Osteocyte (in vitro differentiated cells): ENCODE data around the gene BAK1. TPM values are rescaled to one million over a fixed set of nuclear protein-coding genes. Genes with fewer than 3 reads are reported as not detected.
"Not testable (repeated sequence)": the region's sequence is repeated elsewhere in the genome, so short reads cannot be mapped to it uniquely, and the experiment has no call there.

ENCODE experiments used
- DNase-seq: peaks from one replicate; pipeline ENCODE4 v3.0.0; 2021; ENCODE audit warnings: mixed read lengths; ENCODE audit not compliant: unreplicated experiment; ENCODE audit errors: extremely low spot score
- H3K27ac Mint-ChIP-seq: one replicate; pipeline ENCODE4 v1.8.0; 2021; ENCODE audit warnings: mild to moderate bottlenecking, mixed read lengths; ENCODE audit not compliant: unreplicated experiment
- H3K27me3 Mint-ChIP-seq: one replicate; pipeline ENCODE4 v1.8.0; 2021; ENCODE audit warnings: mixed read lengths; ENCODE audit not compliant: unreplicated experiment
- H3K36me3 Mint-ChIP-seq: one replicate; pipeline ENCODE4 v1.8.0; 2021; ENCODE audit warnings: mixed read lengths; ENCODE audit not compliant: unreplicated experiment
- H3K4me1 Mint-ChIP-seq: one replicate; pipeline ENCODE4 v1.8.0; 2021; ENCODE audit warnings: mixed read lengths; ENCODE audit not compliant: unreplicated experiment
- H3K4me3 Mint-ChIP-seq: one replicate; pipeline ENCODE4 v1.8.0; 2021; ENCODE audit warnings: mild to moderate bottlenecking, moderate library complexity, mixed read lengths; ENCODE audit not compliant: unreplicated experiment
- H3K9me3 Mint-ChIP-seq: one replicate; pipeline ENCODE4 v1.8.0; 2021; ENCODE audit warnings: mixed read lengths; ENCODE audit not compliant: unreplicated experiment
- CTCF ChIP-seq: fragments of 200-600 bp; sonication (generic); IDR thresholded peaks from 2 replicates; pipeline ENCODE4 v1.5.0; 2021; ENCODE audit warnings: antibody characterized with exemption, mild to moderate bottlenecking, moderate library complexity
- total RNA-seq: library from RNA; stranded (reverse); gene quantifications from 2 replicates; pipeline ENCODE4 v1.2.1, GENCODE V29; 2021

Gene BAK1
- total RNA-seq, 1 donor from 2014 or later, result 20.5 TPM

GRCh38 chr6:33543116-33543515 is 37.0 kb downstream of the BAK1 start:
- H3K36me3 Mint-ChIP-seq, result no peaks in the 10 kb centered on the region
- no peak for DNase-seq
- no peak overlapping the region for H3K27ac Mint-ChIP-seq
- H3K9me3 Mint-ChIP-seq, result no peaks in the 10 kb centered on the region
- no peak for TF ChIP-seq CTCF
- no peaks in the 10 kb centered on the region for H3K4me1 Mint-ChIP-seq
- peaks cover 7% of the 10 kb centered on the region for H3K27me3 Mint-ChIP-seq
- no peak overlapping the region for H3K4me3 Mint-ChIP-seq

- TF ChIP-seq CTCF, result no peak
- no peak overlapping the region for H3K4me3 Mint-ChIP-seq
- no peak overlapping the region for H3K27ac Mint-ChIP-seq
Measured at GRCh38 chr6:33540768-33541167, 39.3 kb downstream of the BAK1 start.

GRCh38 chr6:33534702-33535101 is 45.4 kb downstream of the BAK1 start:
- Mint-ChIP-seq H3K36me3 (no peaks in the 10 kb centered on the region), H3K4me3 (no peak overlapping the region), H3K9me3 (no peaks in the 10 kb centered on the region), H3K27me3 (no peaks in the 10 kb centered on the region), H3K4me1 (no peaks in the 10 kb centered on the region), H3K27ac (no peak overlapping the region)
- DNase-seq, result no peak
- no peak for TF ChIP-seq CTCF

More at GRCh38 chr6:33540768-33541167, 39.3 kb downstream of the BAK1 start:
- Mint-ChIP-seq H3K27me3 (peaks cover 7% of the 10 kb centered on the region), H3K9me3 (no peaks in the 10 kb centered on the region), H3K36me3 (no peaks in the 10 kb centered on the region), H3K4me1 (no peaks in the 10 kb centered on the region)
- no peak for DNase-seq

GRCh38 chr6:33533163-33533869 is 46.8 kb downstream of the BAK1 start:
- not testable (repeated sequence) for H3K36me3 Mint-ChIP-seq, H3K27me3 Mint-ChIP-seq, H3K9me3 Mint-ChIP-seq, H3K4me3 Mint-ChIP-seq, H3K4me1 Mint-ChIP-seq, H3K27ac Mint-ChIP-seq, DNase-seq

- DNase-seq, H3K36me3 Mint-ChIP-seq, H3K27ac Mint-ChIP-seq, H3K4me1 Mint-ChIP-seq, H3K4me3 Mint-ChIP-seq, H3K27me3 Mint-ChIP-seq, H3K9me3 Mint-ChIP-seq: not testable (repeated sequence)
Measured at GRCh38 chr6:33532431-33532830, 47.6 kb downstream of the BAK1 start.

GRCh38 chr6:33530617-33531016 is 49.5 kb downstream of the BAK1 start:
- not testable (repeated sequence) for H3K4me1 Mint-ChIP-seq, H3K36me3 Mint-ChIP-seq, H3K27ac Mint-ChIP-seq, H3K4me3 Mint-ChIP-seq, H3K9me3 Mint-ChIP-seq, DNase-seq, H3K27me3 Mint-ChIP-seq

Other genes starting within 250 kb of the BAK1 start
- gene KIFC1, start 188.5 kb downstream of the BAK1 start, total RNA-seq, result 10.8 and 11.6 TPM in 2 replicates
- 50.3 and 53.5 TPM in 2 replicates for gene PHF1, start 169.3 kb downstream of the BAK1 start, total RNA-seq
- 302 and 325 TPM in 2 replicates for gene CUTA, start 162.2 kb downstream of the BAK1 start, total RNA-seq
- gene SYNGAP1, start 160.2 kb downstream of the BAK1 start, total RNA-seq, result 30.7 and 34.7 TPM in 2 replicates
- gene ZBTB9, start 125.7 kb downstream of the BAK1 start, total RNA-seq, result 7.0 and 7.5 TPM in 2 replicates
- gene ITPR3, start 41.0 kb upstream of the BAK1 start, total RNA-seq, result 21.6 and 22.8 TPM in 2 replicates
- 68.9 and 75.7 TPM in 2 replicates for gene UQCC2, start 131.4 kb upstream of the BAK1 start, total RNA-seq
- 3.0 and 4.0 TPM in 2 replicates for gene IP6K3, start 166.6 kb upstream of the BAK1 start, total RNA-seq
- 69.3 and 70.4 TPM in 2 replicates for gene LEMD2, start 208.9 kb upstream of the BAK1 start, total RNA-seq
- gene MLN, start 223.7 kb upstream of the BAK1 start, total RNA-seq, result not detected in 2 replicates